Left hindlimb (tissue), 1 donor: ENCODE results near the gene MAPK1IP1L.

Source experiments
- DNase-seq: peaks from one replicate; pipeline ENCODE4 v3.0.0-alpha.2; 2018

MAPK1IP1L gene

GRCh38 chr14:55098561-55098898 is 47.1 kb downstream of the MAPK1IP1L start:
- no peak for DNase-seq

DNA sequence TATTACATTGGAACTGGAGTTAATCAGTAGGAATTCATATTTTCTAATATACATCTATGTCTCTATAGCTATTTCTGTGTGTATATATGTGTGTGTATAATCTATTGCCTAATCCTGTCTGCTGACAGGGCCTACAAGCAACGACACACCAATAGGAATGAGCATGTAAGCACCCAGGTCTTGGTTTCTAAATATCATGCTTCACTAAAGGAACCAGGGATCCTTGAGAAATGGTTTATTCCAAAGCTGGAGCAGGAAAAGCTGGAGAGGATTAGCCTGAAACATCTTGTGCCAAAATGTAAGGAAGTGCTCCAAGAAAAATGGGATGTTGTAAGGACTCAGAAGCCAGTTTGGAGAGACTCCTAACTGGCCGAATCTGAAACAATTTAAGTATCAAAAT is 48.3 kb downstream of the MAPK1IP1L start:
- no peak for DNase-seq

DNA sequence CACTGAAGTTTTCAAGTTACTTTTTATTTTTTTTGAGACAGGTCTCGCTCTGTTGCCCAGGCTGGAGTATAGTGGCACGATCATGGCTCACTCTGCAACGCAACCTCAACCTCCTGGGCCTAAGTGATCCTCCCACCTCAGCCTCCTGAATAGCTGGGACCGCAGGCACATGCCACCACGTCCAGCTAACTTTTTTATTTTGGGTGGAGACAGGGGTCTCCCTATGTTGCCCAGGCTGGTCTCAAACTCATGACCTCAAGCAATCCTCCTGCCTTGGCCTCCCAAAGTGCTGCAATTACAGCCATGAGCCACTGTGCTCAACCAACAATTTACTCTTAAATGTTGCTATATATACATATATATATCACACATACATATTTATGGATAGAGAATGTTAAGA is 50.3 kb downstream of the MAPK1IP1L start:
- no peak for DNase-seq

DNA sequence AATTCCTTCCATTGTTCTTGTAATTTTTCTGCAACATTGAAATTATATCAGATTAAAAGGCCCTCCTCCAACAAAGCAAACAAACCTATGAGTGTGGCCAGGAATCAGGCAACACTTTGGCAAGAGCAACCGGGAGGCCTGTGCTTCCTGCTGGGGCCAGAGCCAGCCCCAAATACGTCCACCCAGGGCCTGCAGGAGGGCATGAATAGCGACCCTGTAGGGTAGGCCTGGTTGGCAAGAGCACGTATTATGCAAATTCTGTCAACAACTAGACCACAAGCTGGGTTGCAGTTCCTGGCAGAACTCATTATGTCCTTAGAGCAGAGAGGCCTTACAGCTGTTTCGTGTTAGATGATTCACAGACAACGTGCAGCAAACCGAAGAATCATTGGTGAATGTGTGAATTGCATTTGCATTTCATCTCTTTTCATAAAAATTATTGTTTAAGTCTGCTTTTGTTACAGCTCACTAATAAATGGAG is 50.7 kb downstream of the MAPK1IP1L start:
- DNase-seq: peak; percentile 80

- peak; percentile 74 for DNase-seq
Observed at GRCh38 chr14:55103005-55103640, 51.7 kb downstream of the MAPK1IP1L start.

GRCh38 chr14:55103971-55104954 is 52.8 kb downstream of the MAPK1IP1L start:
- DNase-seq: no peak

- DNase-seq: no peak
Observed at GRCh38 chr14:55105991-55106390, 54.5 kb downstream of the MAPK1IP1L start.

GRCh38 chr14:55107766-55108554 is 56.5 kb downstream of the MAPK1IP1L start:
- peak; percentile 75 for DNase-seq

DNA sequence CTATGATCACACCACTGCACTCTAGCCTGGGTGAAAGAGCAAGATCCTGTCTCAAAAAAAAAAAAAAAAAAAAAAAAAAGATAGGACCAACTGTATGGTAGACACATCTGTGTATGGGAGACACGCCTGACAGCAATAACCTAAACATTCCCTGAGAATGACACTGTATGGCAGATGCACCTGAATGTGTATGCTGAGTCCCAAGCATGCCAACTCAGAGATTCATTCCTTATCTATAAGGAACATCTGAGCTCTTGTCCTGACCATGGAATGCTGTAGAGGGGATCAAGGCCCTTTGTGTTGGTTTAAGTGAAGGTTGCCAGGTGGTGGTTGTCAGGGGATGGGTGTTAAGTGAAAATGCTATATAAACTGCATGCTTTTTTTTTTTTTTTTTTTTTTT is 58.4 kb downstream of the MAPK1IP1L start:
- no peak for DNase-seq

DNA sequence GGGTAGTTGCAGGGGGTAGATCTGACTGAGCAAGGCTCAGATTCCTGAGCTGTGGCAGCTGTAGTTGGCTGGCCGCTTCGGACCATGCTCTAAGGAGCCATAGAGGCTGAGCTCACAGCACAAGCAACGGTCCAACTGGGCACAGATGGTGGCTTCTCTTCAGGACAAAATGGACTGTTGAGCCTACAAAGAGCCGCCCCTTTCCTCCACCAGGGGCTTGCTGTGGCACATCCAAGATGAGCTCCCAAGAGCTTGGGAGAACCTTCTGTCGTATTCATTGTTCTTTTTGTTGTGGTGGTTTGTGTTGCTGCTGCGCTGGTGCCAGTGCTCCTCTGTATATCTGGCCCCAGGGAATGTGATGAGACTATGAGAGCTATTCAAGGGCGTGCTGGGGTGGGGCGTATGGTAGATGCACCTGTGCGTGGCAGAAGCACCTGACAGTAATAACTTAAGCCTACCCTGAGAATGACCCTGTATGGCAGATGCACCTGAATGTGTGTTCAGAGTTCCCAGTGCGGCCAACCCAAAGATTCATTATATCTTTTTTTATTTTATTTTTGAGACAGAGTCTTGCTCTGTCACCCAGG is 59.8 kb downstream of the MAPK1IP1L start:
- no peak for DNase-seq

GRCh38 chr14:55114720-55115119 is 63.3 kb downstream of the MAPK1IP1L start:
- DNase-seq: no peak

DNA sequence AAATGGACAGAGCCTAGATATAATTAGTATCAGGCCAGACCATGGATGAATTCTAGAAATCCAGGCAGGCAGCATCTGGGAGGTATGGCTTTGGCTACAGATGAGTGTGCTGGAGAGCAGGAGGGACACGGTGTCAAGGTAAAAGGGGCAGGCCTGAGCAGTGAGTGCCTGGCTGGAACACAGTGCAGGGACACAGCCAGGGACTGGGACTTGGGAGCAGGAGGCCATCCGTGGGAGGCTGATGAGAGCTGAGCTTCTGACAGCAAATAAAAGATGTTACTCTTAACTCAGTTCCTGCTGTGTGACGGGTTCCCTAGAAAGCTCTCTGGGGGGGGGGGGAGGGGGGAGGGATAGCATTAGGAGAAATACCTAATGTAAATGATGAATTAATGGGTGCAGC is 64.0 kb downstream of the MAPK1IP1L start:
- no peak for DNase-seq

DNA sequence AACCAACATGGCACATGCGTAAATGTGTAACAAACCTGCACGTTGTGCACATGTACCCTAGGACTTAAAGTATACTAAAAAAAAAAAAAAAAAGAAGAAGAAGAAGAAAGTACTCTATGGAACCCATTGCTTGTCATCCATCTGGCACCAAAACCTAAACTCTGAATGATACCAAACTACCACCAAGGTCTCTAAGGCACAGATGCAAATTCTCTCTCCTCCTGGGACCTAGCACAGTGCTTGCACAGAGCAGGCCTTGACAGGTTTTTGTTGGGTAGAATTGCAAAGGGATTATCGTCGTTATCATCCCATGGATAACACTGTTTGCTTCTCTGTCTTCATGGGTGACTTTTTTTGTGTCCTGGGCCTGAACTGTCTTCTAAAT is 64.4 kb downstream of the MAPK1IP1L start:
- DNase-seq: no peak

DNA sequence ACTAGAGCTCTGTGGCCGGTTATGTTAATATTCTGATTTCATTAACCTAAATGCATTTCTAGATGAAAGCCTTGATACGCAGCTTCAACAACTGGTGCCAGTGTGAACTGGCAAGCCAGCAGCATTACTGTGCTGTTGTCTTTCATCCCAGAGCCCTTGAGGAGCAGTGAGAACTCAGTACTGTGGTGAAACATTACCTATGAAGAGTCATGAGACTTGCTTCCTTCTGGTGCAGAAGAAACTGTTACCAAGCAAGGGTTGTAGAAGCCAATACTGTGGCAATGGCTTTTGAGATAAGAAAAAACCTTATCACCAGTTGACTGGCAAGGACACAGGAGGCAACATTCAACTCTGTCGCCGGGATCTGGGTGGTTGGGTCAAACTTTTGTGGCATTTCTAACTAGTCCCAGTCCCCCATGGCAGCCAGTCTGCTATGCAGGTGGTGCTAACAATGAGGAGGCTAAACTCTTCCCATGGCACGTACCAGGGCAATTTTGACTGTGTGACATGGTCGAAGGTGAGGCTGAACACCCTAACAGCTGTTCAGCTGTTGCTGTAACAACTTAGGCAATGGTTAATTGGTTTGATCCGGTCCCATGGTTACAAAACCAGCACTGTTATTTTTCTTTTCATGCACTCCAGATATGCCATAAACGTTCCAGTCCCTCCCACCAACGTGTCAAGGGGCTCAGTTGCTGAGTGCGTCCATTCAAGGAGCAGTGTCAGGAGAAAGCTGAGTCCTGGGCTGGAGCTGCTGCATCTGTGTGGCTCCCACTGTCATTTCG is 65.0 kb downstream of the MAPK1IP1L start:
- no peak for DNase-seq

DNA sequence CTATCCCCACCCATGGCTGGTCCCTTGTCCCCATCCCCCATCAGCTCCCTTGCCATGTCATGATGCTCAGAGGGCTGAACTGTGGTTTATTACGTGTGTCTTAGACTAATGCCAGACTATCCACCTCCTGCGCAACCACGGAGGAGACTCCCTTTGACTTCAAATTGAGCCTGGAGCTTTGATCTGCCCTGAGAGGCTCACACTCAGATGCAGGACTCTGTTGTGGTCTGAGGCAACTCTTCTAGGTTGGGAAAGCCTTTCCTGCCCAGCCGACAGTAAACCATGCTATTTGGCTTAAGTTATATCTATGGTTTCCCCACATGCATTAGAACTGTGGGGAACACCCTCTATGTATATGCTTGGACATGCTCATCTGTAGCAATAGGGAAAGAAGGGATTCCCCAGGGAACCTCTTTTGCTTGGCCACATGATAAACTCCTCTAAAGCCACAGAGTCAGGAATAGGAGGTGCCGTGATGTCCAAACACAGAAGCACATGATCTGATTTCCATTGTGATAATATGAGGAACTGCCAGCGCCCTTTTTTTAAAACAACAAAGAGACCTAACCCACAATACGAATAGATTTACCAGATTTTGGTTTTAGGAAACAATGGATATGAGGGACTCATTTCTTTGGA is 66.5 kb downstream of the MAPK1IP1L start:
- DNase-seq: peak; percentile 49

GRCh38 chr14:55118761-55119160 is 67.3 kb downstream of the MAPK1IP1L start:
- DNase-seq: no peak
